HepG2 (cell line): ENCODE results near the gene DYNC2I2. TPM values are rescaled to one million over a fixed set of nuclear protein-coding genes. Genes with fewer than 3 reads are reported as not detected.

Experiments used
- ASH2L ChIP-seq: fragments of 300-600, 200-600 bp; sonication (generic); IDR thresholded peaks from 2 replicates; pipeline ENCODE4 v1.7.0; 2017; ENCODE audit warnings: low read depth, mild to moderate bottlenecking, moderate library complexity, mixed read lengths, low read length; ENCODE audit not compliant: insufficient read length
- KDM5B ChIP-seq: sonication (generic); formaldehyde crosslinking; IDR thresholded peaks from 2 replicates; pipeline ENCODE4 v1.4.0; 2020; ENCODE audit warnings: missing genetic modification reagents, mild to moderate bottlenecking, borderline replicate concordance
- MED13 ChIP-seq: sonication (generic); formaldehyde crosslinking; IDR thresholded peaks from 2 replicates; pipeline ENCODE4 v1.5.0; 2020; ENCODE audit warnings: missing genetic modification reagents
- MXI1 ChIP-seq: IDR thresholded peaks from 3 replicates; pipeline ENCODE4 v1.6.1; 2012; ENCODE audit warnings: low read depth, low read length, inconsistent platforms, borderline replicate concordance
- NCOA1 ChIP-seq: sonication (generic); formaldehyde crosslinking; IDR thresholded peaks from 2 replicates; pipeline ENCODE4 v1.9.0; 2021; ENCODE audit warnings: missing genetic modification reagents
- NCOR1 ChIP-seq: fragments of 200-600 bp; sonication (generic); IDR thresholded peaks from 2 replicates; pipeline ENCODE4 v1.7.0; 2017; ENCODE audit warnings: antibody characterized with exemption, low read length, borderline replicate concordance
- PTBP1 ChIP-seq: fragments of 200-400 bp; formaldehyde crosslinking; IDR thresholded peaks from 2 replicates; pipeline ENCODE4 v1.6.1; 2018; ENCODE audit warnings: low read length, low read depth; ENCODE audit not compliant: poor library complexity, severe bottlenecking
- SMARCE1 ChIP-seq: fragments of 450-650 bp; IDR thresholded peaks from 2 replicates; pipeline ENCODE4 v1.6.1; 2017; ENCODE audit warnings: borderline replicate concordance
- SP5 ChIP-seq: IDR thresholded peaks from 2 replicates; pipeline ENCODE4 v1.6.1; 2016; ENCODE audit warnings: low read depth, borderline replicate concordance
- SRSF9 ChIP-seq: fragments of 200-400 bp; formaldehyde crosslinking; IDR thresholded peaks from 2 replicates; pipeline ENCODE4 v1.6.1; 2018; ENCODE audit warnings: borderline replicate concordance, mild to moderate bottlenecking, low read depth, low read length; ENCODE audit not compliant: insufficient read depth, poor library complexity, severe bottlenecking
- STAG1 ChIP-seq: sonication (generic); formaldehyde crosslinking; IDR thresholded peaks from 2 replicates; pipeline ENCODE4 v1.4.0; 2020; ENCODE audit warnings: missing genetic modification reagents
- TAF15 ChIP-seq: fragments of 200-400 bp; formaldehyde crosslinking; IDR thresholded peaks from one replicate; pipeline ENCODE4 v1.6.1; 2018; ENCODE audit warnings: mild to moderate bottlenecking, low read depth, low read length; ENCODE audit not compliant: poor library complexity, severe bottlenecking
- TOE1 ChIP-seq: sonication (generic); formaldehyde crosslinking; IDR thresholded peaks from 2 replicates; pipeline ENCODE4 v1.4.0; 2020; ENCODE audit warnings: mild to moderate bottlenecking, missing genetic modification reagents
- ZNF205 ChIP-seq: IDR thresholded peaks from 2 replicates; pipeline ENCODE4 v1.6.1; 2018; ENCODE audit warnings: missing biosample characterization, missing genetic modification reagents
- ZNF274 ChIP-seq: sonication (generic); formaldehyde crosslinking; IDR thresholded peaks from 2 replicates; pipeline ENCODE4 v1.5.1; 2020; ENCODE audit warnings: mild to moderate bottlenecking, missing genetic modification reagents
- ZNF468 ChIP-seq: sonication (generic); formaldehyde crosslinking; IDR thresholded peaks from 2 replicates; pipeline ENCODE4 v1.8.0; 2022; ENCODE audit warnings: mild to moderate bottlenecking, moderate library complexity, missing genetic modification reagents
- ZNF607 ChIP-seq: sonication (generic); formaldehyde crosslinking; IDR thresholded peaks from 2 replicates; pipeline ENCODE4 v1.5.1; 2020; ENCODE audit warnings: missing genetic modification reagents, mild to moderate bottlenecking, borderline replicate concordance
- ZNF776 ChIP-seq: sonication (generic); formaldehyde crosslinking; IDR thresholded peaks from 2 replicates; pipeline ENCODE4 v1.4.0; 2020; ENCODE audit warnings: mild to moderate bottlenecking, missing genetic modification reagents
- ZNF788 ChIP-seq: sonication (generic); formaldehyde crosslinking; IDR thresholded peaks from 2 replicates; pipeline ENCODE4 v1.5.0; 2020; ENCODE audit warnings: mild to moderate bottlenecking, missing genetic modification reagents, borderline replicate concordance
- ZNF883 ChIP-seq: sonication (generic); formaldehyde crosslinking; IDR thresholded peaks from 2 replicates; pipeline ENCODE4 v1.5.1; 2020; ENCODE audit warnings: mild to moderate bottlenecking, missing genetic modification reagents; ENCODE audit errors: not compliant biosample characterization
- ZSCAN9 ChIP-seq: IDR thresholded peaks from 2 replicates; pipeline ENCODE4 v1.6.1; 2016; ENCODE audit warnings: borderline replicate concordance
- polyA plus RNA-seq, 8 experiments: library from polyadenylated mRNA; depleted of rRNA in 3 of 8; stranded (reverse) in 7 of 8; unstranded in 1 of 8; fragments of >200 nt; fragmentation: Illumina TruSeq in 4 of 8; extraction: Trizol in 4 of 8; gene quantifications; 2 replicates each; pipeline versions ENCODE4 v1.2.1 to v1.2.3, GENCODE V29; 2011 to 2016; ENCODE audit warnings: low read depth in 4 of 8, missing spikeins in 1 of 8, mixed read lengths in 1 of 8; ENCODE audit not compliant: insufficient read depth in 1 of 8
- total RNA-seq, 5 experiments: library from RNA; depleted of rRNA; stranded (reverse); fragments of >200 nt; fragmentation: Illumina TruSeq; extraction: Trizol; gene quantifications; 2 replicates each; pipeline ENCODE4 v1.2.3, GENCODE V29; 2016; ENCODE audit warnings: low read depth in 1 of 5
- TF ChIP-seq, protein P1 (sequence below), 2 experiments: fragments of 450-650 bp in 1 of 2; sonication (generic) in 1 of 2; formaldehyde crosslinking in 1 of 2; IDR thresholded peaks; 2 replicates each; pipeline versions ENCODE4 v1.6.1 to v1.8.0; 2016 to 2022; ENCODE audit warnings: antibody characterized with exemption in 1 of 2, mild to moderate bottlenecking in 1 of 2, missing genetic modification reagents in 1 of 2

The DYNC2I2 gene
- total and polyA plus RNA-seq, 2 of the 13 experiments (the other 11 are each of a cell fraction or from before 2014, with no cell fraction given) = 13.7 to 40.2 TPM

- no peak for TF ChIP-seq ZNF607 (CRISPR knock-in tag)
- 0 out of 2 replicates have a peak, but pooled peaks have one; percentile 3 for TF ChIP-seq NCOA1 (CRISPR knock-in tag)
- TF ChIP-seq TAF15 = peak; percentile 56
- no peak for TF ChIP-seq SMARCE1
- TF ChIP-seq NCOR1 = no peak
- TF ChIP-seq PTBP1 = no peak
- TF ChIP-seq, protein P1, sequence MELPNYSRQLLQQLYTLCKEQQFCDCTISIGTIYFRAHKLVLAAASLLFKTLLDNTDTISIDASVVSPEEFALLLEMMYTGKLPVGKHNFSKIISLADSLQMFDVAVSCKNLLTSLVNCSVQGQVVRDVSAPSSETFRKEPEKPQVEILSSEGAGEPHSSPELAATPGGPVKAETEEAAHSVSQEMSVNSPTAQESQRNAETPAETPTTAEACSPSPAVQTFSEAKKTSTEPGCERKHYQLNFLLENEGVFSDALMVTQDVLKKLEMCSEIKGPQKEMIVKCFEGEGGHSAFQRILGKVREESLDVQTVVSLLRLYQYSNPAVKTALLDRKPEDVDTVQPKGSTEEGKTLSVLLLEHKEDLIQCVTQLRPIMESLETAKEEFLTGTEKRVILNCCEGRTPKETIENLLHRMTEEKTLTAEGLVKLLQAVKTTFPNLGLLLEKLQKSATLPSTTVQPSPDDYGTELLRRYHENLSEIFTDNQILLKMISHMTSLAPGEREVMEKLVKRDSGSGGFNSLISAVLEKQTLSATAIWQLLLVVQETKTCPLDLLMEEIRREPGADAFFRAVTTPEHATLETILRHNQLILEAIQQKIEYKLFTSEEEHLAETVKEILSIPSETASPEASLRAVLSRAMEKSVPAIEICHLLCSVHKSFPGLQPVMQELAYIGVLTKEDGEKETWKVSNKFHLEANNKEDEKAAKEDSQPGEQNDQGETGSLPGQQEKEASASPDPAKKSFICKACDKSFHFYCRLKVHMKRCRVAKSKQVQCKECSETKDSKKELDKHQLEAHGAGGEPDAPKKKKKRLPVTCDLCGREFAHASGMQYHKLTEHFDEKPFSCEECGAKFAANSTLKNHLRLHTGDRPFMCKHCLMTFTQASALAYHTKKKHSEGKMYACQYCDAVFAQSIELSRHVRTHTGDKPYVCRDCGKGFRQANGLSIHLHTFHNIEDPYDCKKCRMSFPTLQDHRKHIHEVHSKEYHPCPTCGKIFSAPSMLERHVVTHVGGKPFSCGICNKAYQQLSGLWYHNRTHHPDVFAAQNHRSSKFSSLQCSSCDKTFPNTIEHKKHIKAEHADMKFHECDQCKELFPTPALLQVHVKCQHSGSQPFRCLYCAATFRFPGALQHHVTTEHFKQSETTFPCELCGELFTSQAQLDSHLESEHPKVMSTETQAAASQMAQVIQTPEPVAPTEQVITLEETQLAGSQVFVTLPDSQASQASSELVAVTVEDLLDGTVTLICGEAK (IDR thresholded peaks at IDR 0.05) = no peak
- TF ChIP-seq, protein P1 (CRISPR knock-in tag; IDR thresholded peaks at IDR 0.05) = no peak
- no peak for TF ChIP-seq MXI1
- no peak for TF ChIP-seq MED13 (CRISPR knock-in tag)
- TF ChIP-seq ZNF205 (CRISPR knock-in tag) = no peak
- no peak for TF ChIP-seq ZNF468 (CRISPR knock-in tag)
- no peak for TF ChIP-seq TOE1
- 0 out of 2 replicates have a peak, but pooled peaks have one; percentile 8 for TF ChIP-seq SP5 (CRISPR knock-in tag)
- TF ChIP-seq SRSF9 = no peak
- peak; percentile 73; the same call in 1 of the 2 replicates for TF ChIP-seq ZNF274
- 0 out of 2 replicates have a peak, but pooled peaks have one; percentile 14 for TF ChIP-seq KDM5B (CRISPR knock-in tag)
- peak; percentile 1; the same call in 1 of the 2 replicates for TF ChIP-seq ZNF776 (CRISPR knock-in tag)
- TF ChIP-seq ASH2L = no peak
- TF ChIP-seq STAG1 (CRISPR knock-in tag) = no peak
- peak; percentile 54 for TF ChIP-seq ZNF883 (CRISPR knock-in tag)
- no peak for TF ChIP-seq ZSCAN9
- no peak for TF ChIP-seq ZNF788 (CRISPR knock-in tag)
These were observed 46.4 kb upstream of the DYNC2I2 start (continued) for GRCh38 chr9:128702949-128703615.
